ENCODE results near the gene BRD7. TPM values are rescaled to one million over a fixed set of nuclear protein-coding genes. Genes with fewer than 3 reads are reported as not detected.

Gene BRD7
- total RNA-seq, 1 experiment from 2014 or later = 66.0 TPM

DNA sequence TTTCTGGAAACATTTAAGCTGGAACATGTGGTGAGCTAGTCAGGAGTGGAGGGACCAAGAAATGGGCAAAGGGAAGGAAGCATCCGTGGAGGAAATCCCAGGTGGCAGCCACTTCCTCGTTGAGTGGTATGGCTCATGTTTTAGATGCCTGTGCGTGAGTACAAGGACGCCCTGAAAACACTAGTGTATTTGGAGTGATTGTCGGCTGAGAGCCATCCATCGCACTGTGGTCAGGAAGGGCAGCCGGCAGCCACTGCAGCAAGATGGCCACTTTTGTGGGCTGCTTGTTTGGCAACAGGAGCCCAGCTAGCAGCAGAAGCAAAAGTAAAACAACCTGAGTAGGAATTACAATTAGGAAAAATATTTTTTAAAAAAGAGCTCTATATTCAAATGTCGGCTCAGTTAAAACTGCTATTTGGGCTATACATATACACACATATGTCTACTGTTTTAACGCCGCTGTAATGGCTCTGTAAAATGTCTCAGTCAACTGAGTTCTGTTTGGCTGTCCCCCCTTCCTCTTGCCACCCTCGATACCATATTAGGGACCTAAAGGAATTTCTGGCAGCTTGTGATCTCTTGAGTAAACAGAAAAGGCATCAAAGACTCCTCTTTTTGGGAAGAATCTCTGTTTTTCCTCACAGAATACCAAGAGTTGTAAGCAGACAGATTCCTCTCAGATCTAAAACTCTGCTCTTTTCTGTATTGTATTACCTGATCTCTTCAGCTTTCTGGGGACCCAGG is 39.2 kb downstream of the BRD7 start:
- no peak overlapping the region for H3K4me3 ChIP-seq (ENCODE audit: low read length)
- H3K9me3 ChIP-seq (ENCODE audit: low read length) = no peaks in the 10 kb centered on the region
- H3K27me3 ChIP-seq (ENCODE audit: low read length) = no peaks in the 10 kb centered on the region
- peaks cover 37% of the 10 kb centered on the region for H3K36me3 ChIP-seq (ENCODE audit: insufficient read depth, low read length)
- no peak for DNase-seq
- H3K4me2 ChIP-seq (ENCODE audit: low read depth, low read length, poor library complexity, severe bottlenecking) = no peak overlapping the region
- peaks cover 14% of the 10 kb centered on the region for H3K4me1 ChIP-seq (ENCODE audit: low read length)
- no peaks in the 10 kb centered on the region for H3K9me2 ChIP-seq (replicated peaks; ENCODE audit: insufficient read depth, low read length)
- H3K79me2 ChIP-seq (ENCODE audit: low read length) = peaks cover 25% of the 10 kb centered on the region
- no peak overlapping the region for H3K9ac ChIP-seq (ENCODE audit: low read length)
- H4K20me1 ChIP-seq (ENCODE audit: insufficient read depth, low read depth, low read length) = no peaks in the 10 kb centered on the region
- no peak overlapping the region for H2AFZ ChIP-seq (ENCODE audit: low read length)
- H3K27ac ChIP-seq (ENCODE audit: low read length) = no peak overlapping the region

DNA sequence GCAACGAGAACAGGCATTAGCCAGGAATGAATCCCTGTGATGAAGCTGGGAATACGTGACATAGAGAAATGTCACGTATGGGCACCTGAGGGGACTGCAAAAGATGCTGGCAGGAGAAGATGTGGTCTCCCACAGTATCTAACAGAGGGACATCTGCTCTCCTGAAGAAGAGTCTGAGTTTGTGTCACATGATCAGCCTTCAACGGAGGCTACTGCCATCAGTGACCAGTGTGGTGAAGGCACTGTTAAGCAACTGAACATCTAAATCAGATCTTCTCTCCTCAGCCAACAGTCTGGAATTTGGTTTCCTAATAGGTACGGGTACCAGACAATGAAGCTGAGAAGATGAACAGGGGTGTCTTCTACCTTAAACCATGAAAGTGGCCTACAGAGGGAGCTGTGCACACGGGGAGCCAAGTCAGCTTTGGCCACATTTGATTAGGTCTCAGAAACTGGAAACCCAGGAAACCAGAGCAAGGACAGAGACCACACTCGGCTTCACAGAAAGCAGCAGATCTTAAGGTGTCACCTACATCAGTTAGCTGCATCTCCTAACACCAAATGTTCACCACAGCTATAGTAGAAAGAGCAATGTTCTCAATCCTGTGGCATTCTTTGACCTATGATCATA is 41.8 kb downstream of the BRD7 start:
- H3K9me2 ChIP-seq (replicated peaks; ENCODE audit: insufficient read depth, low read length) = no peaks in the 10 kb centered on the region
- H3K79me2 ChIP-seq (ENCODE audit: low read length) = peaks cover 14% of the 10 kb centered on the region
- H3K27me3 ChIP-seq (ENCODE audit: low read length) = no peaks in the 10 kb centered on the region
- no peak overlapping the region for H2AFZ ChIP-seq (ENCODE audit: low read length)
- H3K4me3 ChIP-seq (ENCODE audit: low read length) = no peak overlapping the region
- H3K9ac ChIP-seq (ENCODE audit: low read length) = peak overlapping the region; percentile 43
- peaks cover 14% of the 10 kb centered on the region for H3K4me1 ChIP-seq (ENCODE audit: low read length)
- H3K27ac ChIP-seq (ENCODE audit: low read length) = peak overlapping the region; percentile 39
- DNase-seq = peak; percentile 93
- no peaks in the 10 kb centered on the region for H3K9me3 ChIP-seq (ENCODE audit: low read length)
- H4K20me1 ChIP-seq (ENCODE audit: insufficient read depth, low read depth, low read length) = no peaks in the 10 kb centered on the region
- peak overlapping the region; percentile 31 for H3K4me2 ChIP-seq (ENCODE audit: low read depth, low read length, poor library complexity, severe bottlenecking)
- peaks cover 43% of the 10 kb centered on the region; the same call in 1 of the 2 replicates for H3K36me3 ChIP-seq (ENCODE audit: insufficient read depth, low read length)

DNA sequence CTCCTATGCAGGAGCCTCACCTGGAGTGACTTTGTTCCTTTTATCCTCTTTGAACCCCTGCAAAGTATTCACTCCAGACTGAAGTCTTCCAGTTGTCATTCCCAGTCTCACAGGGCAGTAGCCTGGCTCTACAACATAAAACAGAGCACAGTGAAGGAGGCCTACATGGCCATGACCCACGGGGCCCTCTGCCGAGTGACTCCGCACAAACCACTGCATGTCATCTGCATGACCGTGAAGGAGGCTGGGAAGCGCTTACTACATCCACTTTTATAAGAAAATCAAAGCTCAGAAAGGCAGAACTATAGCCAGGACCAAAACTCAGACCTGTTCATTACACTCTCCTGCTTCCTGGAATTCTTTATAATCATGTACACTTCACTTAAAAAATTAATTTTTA is 42.5 kb downstream of the BRD7 start:
- H3K9me3 ChIP-seq (ENCODE audit: low read length) = no peaks in the 10 kb centered on the region
- no peaks in the 10 kb centered on the region for H4K20me1 ChIP-seq (ENCODE audit: insufficient read depth, low read depth, low read length)
- H3K9me2 ChIP-seq (replicated peaks; ENCODE audit: insufficient read depth, low read length) = no peaks in the 10 kb centered on the region
- peaks cover 8% of the 10 kb centered on the region for H3K79me2 ChIP-seq (ENCODE audit: low read length)
- no peak overlapping the region for H3K9ac ChIP-seq (ENCODE audit: low read length)
- no peak overlapping the region for H3K4me2 ChIP-seq (ENCODE audit: low read depth, low read length, poor library complexity, severe bottlenecking)
- H3K4me3 ChIP-seq (ENCODE audit: low read length) = no peak overlapping the region
- H2AFZ ChIP-seq (ENCODE audit: low read length) = no peak overlapping the region
- peaks cover 14% of the 10 kb centered on the region for H3K4me1 ChIP-seq (ENCODE audit: low read length)
- peaks cover 46% of the 10 kb centered on the region; the same call in 1 of the 2 replicates for H3K36me3 ChIP-seq (ENCODE audit: insufficient read depth, low read length)
- H3K27me3 ChIP-seq (ENCODE audit: low read length) = no peaks in the 10 kb centered on the region
- H3K27ac ChIP-seq (ENCODE audit: low read length) = no peak overlapping the region
- DNase-seq = no peak

DNA sequence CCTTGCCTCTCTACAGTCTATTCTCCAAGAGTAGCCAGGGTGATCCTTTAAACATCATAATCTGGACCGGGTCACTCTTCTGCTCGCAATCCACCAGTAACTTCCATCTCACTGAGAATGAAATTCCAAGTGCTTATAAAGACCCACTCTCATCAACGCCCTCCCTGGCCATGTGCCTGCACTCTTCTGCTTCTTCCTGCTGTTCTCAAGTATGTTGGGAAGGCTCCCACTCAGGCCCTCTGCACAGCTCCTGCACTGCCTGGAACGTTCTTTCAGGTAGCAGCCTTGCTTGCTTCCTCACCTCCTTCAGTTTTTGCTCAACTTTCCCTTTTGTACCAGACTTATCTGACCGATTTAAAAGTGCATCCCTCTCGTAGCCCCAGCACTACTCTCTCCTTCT is 44.4 kb downstream of the BRD7 start:
- Histone ChIP-seq H3K4me1 (ENCODE audit: low read length) (peaks cover 14% of the 10 kb centered on the region), H3K27me3 (ENCODE audit: low read length) (no peaks in the 10 kb centered on the region), H3K79me2 (ENCODE audit: low read length) (peaks cover 4% of the 10 kb centered on the region; the same call in 1 of the 2 replicates), H4K20me1 (ENCODE audit: insufficient read depth, low read depth, low read length) (no peaks in the 10 kb centered on the region), H3K36me3 (ENCODE audit: insufficient read depth, low read length) (peaks cover 56% of the 10 kb centered on the region; the same call in 1 of the 2 replicates), H3K9me2 (replicated peaks; ENCODE audit: insufficient read depth, low read length) (no peaks in the 10 kb centered on the region), H3K4me2 (ENCODE audit: low read depth, low read length, poor library complexity, severe bottlenecking) (no peak overlapping the region), H3K9me3 (ENCODE audit: low read length) (no peaks in the 10 kb centered on the region), H3K4me3 (ENCODE audit: low read length) (no peak overlapping the region), H3K9ac (ENCODE audit: low read length) (no peak overlapping the region), H3K27ac (ENCODE audit: low read length) (no peak overlapping the region), H2AFZ (ENCODE audit: low read length) (no peak overlapping the region)
- no peak for DNase-seq

DNA sequence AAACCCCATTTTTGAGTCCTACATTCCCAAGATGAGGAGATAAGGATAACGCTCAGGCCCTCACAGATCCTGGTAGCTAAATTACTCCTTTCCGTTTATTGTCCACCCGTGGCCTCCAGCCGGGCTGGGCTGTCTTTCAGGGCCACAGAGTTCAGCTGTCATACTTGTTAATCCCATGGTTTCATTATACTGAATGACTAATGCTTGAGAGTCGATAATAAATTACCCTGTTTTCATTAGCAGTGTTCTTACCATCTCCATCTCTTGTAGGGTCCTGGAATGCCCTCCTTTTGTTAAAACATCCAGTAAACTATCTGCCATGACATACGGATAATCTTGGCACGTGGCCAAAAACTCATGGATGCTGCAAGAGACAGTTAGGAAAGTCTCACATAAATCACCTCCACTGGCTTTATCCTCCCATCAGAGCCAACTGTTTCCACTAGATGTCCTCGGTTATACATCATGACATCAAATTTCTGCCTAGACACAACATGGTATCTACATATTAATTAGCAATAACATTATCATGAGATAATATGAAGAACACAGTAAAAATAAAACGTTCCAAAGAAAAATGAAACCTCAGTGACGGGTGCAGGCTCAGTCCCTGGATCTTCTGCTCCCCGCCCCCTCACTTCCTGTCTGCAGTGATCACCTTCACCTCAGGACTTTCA is 45.3 kb downstream of the BRD7 start:
- H3K9me3 ChIP-seq (ENCODE audit: low read length) = no peaks in the 10 kb centered on the region
- H3K4me3 ChIP-seq (ENCODE audit: low read length) = no peak overlapping the region
- H3K9ac ChIP-seq (ENCODE audit: low read length) = no peak overlapping the region
- no peaks in the 10 kb centered on the region for H3K9me2 ChIP-seq (replicated peaks; ENCODE audit: insufficient read depth, low read length)
- no peaks in the 10 kb centered on the region for H4K20me1 ChIP-seq (ENCODE audit: insufficient read depth, low read depth, low read length)
- H3K27me3 ChIP-seq (ENCODE audit: low read length) = no peaks in the 10 kb centered on the region
- peaks cover 61% of the 10 kb centered on the region; the same call in 1 of the 2 replicates for H3K36me3 ChIP-seq (ENCODE audit: insufficient read depth, low read length)
- H3K27ac ChIP-seq (ENCODE audit: low read length) = no peak overlapping the region
- no peak for DNase-seq
- H3K4me1 ChIP-seq (ENCODE audit: low read length) = peaks cover 14% of the 10 kb centered on the region
- H2AFZ ChIP-seq (ENCODE audit: low read length) = no peak overlapping the region
- no peak overlapping the region for H3K4me2 ChIP-seq (ENCODE audit: low read depth, low read length, poor library complexity, severe bottlenecking)
- H3K79me2 ChIP-seq (ENCODE audit: low read length) = peaks cover 4% of the 10 kb centered on the region; the same call in 1 of the 2 replicates

DNA sequence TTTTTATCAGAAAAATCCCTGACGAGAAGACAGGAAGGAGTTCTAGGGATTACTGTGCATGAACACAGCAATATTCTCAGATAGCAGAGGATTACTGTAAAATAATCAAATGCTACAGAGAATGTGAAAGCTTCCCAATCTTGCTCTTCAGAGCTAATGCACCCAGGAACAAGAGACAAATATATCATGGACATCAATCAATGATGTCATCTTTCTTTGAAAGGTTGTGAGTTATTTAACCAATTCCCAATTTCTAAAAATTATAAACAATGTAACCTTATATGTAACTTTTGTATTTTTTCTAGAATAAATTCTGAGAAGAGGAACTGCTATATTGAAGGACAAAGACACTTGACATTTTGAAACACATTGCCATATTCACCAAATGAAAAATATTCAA is 46.5 kb downstream of the BRD7 start:
- peaks cover 61% of the 10 kb centered on the region; the same call in 1 of the 2 replicates for H3K36me3 ChIP-seq (ENCODE audit: insufficient read depth, low read length)

DNA sequence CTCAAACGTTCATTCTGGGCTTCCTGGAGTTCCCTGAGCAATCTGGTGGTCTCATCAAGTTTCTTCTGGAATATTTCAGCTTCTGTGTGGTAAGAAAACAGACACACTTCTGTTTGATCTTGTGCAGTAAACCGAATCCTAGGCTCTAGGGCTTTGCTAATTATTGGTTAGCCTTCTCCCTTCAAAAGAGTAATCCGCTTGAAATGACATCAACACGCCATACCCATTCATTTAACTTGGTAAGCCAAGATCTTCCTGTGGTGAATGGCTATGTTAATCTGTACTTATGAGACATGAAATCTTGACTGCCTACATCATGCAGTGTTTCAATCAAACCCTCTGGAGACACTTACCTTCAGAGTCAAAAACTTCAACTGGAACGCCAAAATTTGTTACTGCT is 48.5 kb downstream of the BRD7 start:
- H3K79me2 ChIP-seq (ENCODE audit: low read length) = peaks cover 4% of the 10 kb centered on the region; the same call in 1 of the 2 replicates
- no peak overlapping the region for H3K9ac ChIP-seq (ENCODE audit: low read length)
- no peak overlapping the region for H3K4me2 ChIP-seq (ENCODE audit: low read depth, low read length, poor library complexity, severe bottlenecking)
- no peaks in the 10 kb centered on the region for H3K27me3 ChIP-seq (ENCODE audit: low read length)
- H4K20me1 ChIP-seq (ENCODE audit: insufficient read depth, low read depth, low read length) = no peaks in the 10 kb centered on the region
- no peak overlapping the region for H3K4me3 ChIP-seq (ENCODE audit: low read length)
- H2AFZ ChIP-seq (ENCODE audit: low read length) = no peak overlapping the region
- H3K36me3 ChIP-seq (ENCODE audit: insufficient read depth, low read length) = peaks cover 68% of the 10 kb centered on the region; the same call in 1 of the 2 replicates
- H3K9me3 ChIP-seq (ENCODE audit: low read length) = no peaks in the 10 kb centered on the region
- H3K27ac ChIP-seq (ENCODE audit: low read length) = no peak overlapping the region
- H3K9me2 ChIP-seq (replicated peaks; ENCODE audit: insufficient read depth, low read length) = no peaks in the 10 kb centered on the region
- no peak for DNase-seq
- H3K4me1 ChIP-seq (ENCODE audit: low read length) = no peaks in the 10 kb centered on the region

More for the DNA sequence above, 46.5 kb downstream of the BRD7 start:
- Histone ChIP-seq H4K20me1 (ENCODE audit: insufficient read depth, low read depth, low read length) (no peaks in the 10 kb centered on the region), H3K4me2 (ENCODE audit: low read depth, low read length, poor library complexity, severe bottlenecking) (no peak overlapping the region), H3K79me2 (ENCODE audit: low read length) (peaks cover 4% of the 10 kb centered on the region; the same call in 1 of the 2 replicates), H3K4me3 (ENCODE audit: low read length) (no peak overlapping the region), H2AFZ (ENCODE audit: low read length) (no peak overlapping the region), H3K9me2 (replicated peaks; ENCODE audit: insufficient read depth, low read length) (no peaks in the 10 kb centered on the region), H3K9me3 (ENCODE audit: low read length) (no peaks in the 10 kb centered on the region), H3K27ac (ENCODE audit: low read length) (no peak overlapping the region), H3K27me3 (ENCODE audit: low read length) (no peaks in the 10 kb centered on the region), H3K9ac (ENCODE audit: low read length) (no peak overlapping the region), H3K4me1 (ENCODE audit: low read length) (peaks cover 3% of the 10 kb centered on the region)
- DNase-seq = no peak
